Measurements from ENCODE around the gene LYL1. TPM values are rescaled to one million over a fixed set of nuclear protein-coding genes. Genes with fewer than 3 reads are reported as not detected.

Gene LYL1
- total and polyA plus RNA-seq, 9 of the 15 experiments (the other 6 are each of a cell fraction or from before 2014, with no cell fraction given), result 1.3 to 266 (median 34.0) TPM

- TF ChIP-seq SMAD1 (IDR thresholded peaks at IDR 0.05; ENCODE audit: low read depth, low read length, partially characterized antibody) (no peak), CHCHD3 (CRISPR knock-in tag; IDR thresholded peaks at IDR 0.05) (no peak), NFYB (IDR thresholded peaks at IDR 0.05; ENCODE audit: extremely low read depth, insufficient read length) (no peak), NR2C1 (IDR thresholded peaks at IDR 0.05) (no peak), NR2C1 (tag; IDR thresholded peaks at IDR 0.05) (0 out of 2 replicates have a peak, but pooled peaks have one; percentile 14), NR4A1 (CRISPR knock-in tag; IDR thresholded peaks at IDR 0.05) (0 out of 2 replicates have a peak, but pooled peaks have one; percentile 32), NR4A1 (tag; IDR thresholded peaks at IDR 0.05) (peak; percentile 85; the same call in 1 of the 2 replicates), CCNT2 (IDR thresholded peaks at IDR 0.05; ENCODE audit: borderline replicate concordance, extremely low read depth, insufficient read length, low read depth, low read length) (peak; percentile 73), BRD9 (IDR thresholded peaks at IDR 0.05; ENCODE audit: low read depth, partially characterized antibody) (no peak), FOS (IDR thresholded peaks at IDR 0.05; ENCODE audit: extremely low read depth, insufficient read length) (no peak), MLLT1 (IDR thresholded peaks at IDR 0.05) (no peak)
- TF ChIP-seq, protein P1, sequence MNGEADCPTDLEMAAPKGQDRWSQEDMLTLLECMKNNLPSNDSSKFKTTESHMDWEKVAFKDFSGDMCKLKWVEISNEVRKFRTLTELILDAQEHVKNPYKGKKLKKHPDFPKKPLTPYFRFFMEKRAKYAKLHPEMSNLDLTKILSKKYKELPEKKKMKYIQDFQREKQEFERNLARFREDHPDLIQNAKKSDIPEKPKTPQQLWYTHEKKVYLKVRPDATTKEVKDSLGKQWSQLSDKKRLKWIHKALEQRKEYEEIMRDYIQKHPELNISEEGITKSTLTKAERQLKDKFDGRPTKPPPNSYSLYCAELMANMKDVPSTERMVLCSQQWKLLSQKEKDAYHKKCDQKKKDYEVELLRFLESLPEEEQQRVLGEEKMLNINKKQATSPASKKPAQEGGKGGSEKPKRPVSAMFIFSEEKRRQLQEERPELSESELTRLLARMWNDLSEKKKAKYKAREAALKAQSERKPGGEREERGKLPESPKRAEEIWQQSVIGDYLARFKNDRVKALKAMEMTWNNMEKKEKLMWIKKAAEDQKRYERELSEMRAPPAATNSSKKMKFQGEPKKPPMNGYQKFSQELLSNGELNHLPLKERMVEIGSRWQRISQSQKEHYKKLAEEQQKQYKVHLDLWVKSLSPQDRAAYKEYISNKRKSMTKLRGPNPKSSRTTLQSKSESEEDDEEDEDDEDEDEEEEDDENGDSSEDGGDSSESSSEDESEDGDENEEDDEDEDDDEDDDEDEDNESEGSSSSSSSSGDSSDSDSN (IDR thresholded peaks at IDR 0.05; ENCODE audit: borderline replicate concordance in 1 of 2, low read depth in 2 of 2, low read length in 2 of 2), result peak; percentile 76 to 93; a peak in 3 of 4 replicates
- TF ChIP-seq, protein P2, sequence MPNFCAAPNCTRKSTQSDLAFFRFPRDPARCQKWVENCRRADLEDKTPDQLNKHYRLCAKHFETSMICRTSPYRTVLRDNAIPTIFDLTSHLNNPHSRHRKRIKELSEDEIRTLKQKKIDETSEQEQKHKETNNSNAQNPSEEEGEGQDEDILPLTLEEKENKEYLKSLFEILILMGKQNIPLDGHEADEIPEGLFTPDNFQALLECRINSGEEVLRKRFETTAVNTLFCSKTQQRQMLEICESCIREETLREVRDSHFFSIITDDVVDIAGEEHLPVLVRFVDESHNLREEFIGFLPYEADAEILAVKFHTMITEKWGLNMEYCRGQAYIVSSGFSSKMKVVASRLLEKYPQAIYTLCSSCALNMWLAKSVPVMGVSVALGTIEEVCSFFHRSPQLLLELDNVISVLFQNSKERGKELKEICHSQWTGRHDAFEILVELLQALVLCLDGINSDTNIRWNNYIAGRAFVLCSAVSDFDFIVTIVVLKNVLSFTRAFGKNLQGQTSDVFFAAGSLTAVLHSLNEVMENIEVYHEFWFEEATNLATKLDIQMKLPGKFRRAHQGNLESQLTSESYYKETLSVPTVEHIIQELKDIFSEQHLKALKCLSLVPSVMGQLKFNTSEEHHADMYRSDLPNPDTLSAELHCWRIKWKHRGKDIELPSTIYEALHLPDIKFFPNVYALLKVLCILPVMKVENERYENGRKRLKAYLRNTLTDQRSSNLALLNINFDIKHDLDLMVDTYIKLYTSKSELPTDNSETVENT (CRISPR knock-in tag; IDR thresholded peaks at IDR 0.05), result 0 out of 2 replicates have a peak, but pooled peaks have one; percentile 14
- TF ChIP-seq, protein P3, sequence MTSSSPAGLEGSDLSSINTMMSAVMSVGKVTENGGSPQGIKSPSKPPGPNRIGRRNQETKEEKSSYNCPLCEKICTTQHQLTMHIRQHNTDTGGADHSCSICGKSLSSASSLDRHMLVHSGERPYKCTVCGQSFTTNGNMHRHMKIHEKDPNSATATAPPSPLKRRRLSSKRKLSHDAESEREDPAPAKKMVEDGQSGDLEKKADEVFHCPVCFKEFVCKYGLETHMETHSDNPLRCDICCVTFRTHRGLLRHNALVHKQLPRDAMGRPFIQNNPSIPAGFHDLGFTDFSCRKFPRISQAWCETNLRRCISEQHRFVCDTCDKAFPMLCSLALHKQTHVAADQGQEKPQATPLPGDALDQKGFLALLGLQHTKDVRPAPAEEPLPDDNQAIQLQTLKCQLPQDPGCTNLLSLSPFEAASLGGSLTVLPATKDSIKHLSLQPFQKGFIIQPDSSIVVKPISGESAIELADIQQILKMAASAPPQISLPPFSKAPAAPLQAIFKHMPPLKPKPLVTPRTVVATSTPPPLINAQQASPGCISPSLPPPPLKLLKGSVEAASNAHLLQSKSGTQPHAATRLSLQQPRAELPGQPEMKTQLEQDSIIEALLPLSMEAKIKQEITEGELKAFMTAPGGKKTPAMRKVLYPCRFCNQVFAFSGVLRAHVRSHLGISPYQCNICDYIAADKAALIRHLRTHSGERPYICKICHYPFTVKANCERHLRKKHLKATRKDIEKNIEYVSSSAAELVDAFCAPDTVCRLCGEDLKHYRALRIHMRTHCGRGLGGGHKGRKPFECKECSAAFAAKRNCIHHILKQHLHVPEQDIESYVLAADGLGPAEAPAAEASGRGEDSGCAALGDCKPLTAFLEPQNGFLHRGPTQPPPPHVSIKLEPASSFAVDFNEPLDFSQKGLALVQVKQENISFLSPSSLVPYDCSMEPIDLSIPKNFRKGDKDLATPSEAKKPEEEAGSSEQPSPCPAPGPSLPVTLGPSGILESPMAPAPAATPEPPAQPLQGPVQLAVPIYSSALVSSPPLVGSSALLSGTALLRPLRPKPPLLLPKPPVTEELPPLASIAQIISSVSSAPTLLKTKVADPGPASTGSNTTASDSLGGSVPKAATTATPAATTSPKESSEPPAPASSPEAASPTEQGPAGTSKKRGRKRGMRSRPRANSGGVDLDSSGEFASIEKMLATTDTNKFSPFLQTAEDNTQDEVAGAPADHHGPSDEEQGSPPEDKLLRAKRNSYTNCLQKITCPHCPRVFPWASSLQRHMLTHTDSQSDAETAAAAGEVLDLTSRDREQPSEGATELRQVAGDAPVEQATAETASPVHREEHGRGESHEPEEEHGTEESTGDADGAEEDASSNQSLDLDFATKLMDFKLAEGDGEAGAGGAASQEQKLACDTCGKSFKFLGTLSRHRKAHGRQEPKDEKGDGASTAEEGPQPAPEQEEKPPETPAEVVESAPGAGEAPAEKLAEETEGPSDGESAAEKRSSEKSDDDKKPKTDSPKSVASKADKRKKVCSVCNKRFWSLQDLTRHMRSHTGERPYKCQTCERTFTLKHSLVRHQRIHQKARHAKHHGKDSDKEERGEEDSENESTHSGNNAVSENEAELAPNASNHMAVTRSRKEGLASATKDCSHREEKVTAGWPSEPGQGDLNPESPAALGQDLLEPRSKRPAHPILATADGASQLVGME (CRISPR knock-in tag; IDR thresholded peaks at IDR 0.05), result peak; percentile 51; the same call in 1 of the 2 replicates
Measured at GRCh38 chr19:13099073-13099999, 3.3 kb downstream of the LYL1 start (continued).

All from K562 (cell line).